Testis (tissue), 3 donors: ENCODE data around the gene KDM3B. TPM values are rescaled to one million over a fixed set of nuclear protein-coding genes. Genes with fewer than 3 reads are reported as not detected.

Source experiments
- DNase-seq: peaks from one replicate; pipeline ENCODE4 v3.0.0-alpha.2; 2019
- H3K27ac ChIP-seq, 2 donors: fragments of 200-600 bp; sonication (generic); one replicate each; pipeline ENCODE4 v1.5.1; 2019
- H3K27me3 ChIP-seq: fragments of 200-600 bp; sonication (generic); one replicate; pipeline ENCODE4 v1.5.1; 2019
- H3K36me3 ChIP-seq: fragments of 200-600 bp; sonication (generic); one replicate; pipeline ENCODE4 v1.5.1; 2017; ENCODE audit warnings: low read depth; ENCODE audit errors: missing control alignments
- H3K4me1 ChIP-seq: fragments of 200-600 bp; sonication (generic); one replicate; pipeline ENCODE4 v1.5.1; 2019
- H3K4me3 ChIP-seq, 2 donors: fragments of 200-600 bp; sonication (generic); one replicate each; pipeline ENCODE4 v1.5.1; 2017 to 2019
- H3K9me3 ChIP-seq: fragments of 200-600 bp; sonication (generic); one replicate; pipeline ENCODE4 v1.5.1; 2017
- POLR2A ChIP-seq: fragments of 450-650 bp; IDR thresholded peaks from one replicate; pipeline ENCODE4 v1.6.1; 2017; ENCODE audit warnings: antibody characterized with exemption, mild to moderate bottlenecking, moderate library complexity
- WGBS, 2 donors: methylation state at CpG; one replicate each; pipeline ENCODE4 v1.1.5; 2018; 5-methylcytosine and 5-hydroxymethylcytosine counted together
- intact Hi-C: fragments of 100-400 bp; cut with DNase I; formaldehyde crosslinking; loops from one replicate; pipeline ENCODE4 v1.15.1; 2023; ENCODE audit warnings: low total_unique reads
- polyA plus RNA-seq: library from polyadenylated mRNA; stranded (reverse); fragments of 350-450 nt; fragmentation: Illumina TruSeq; extraction: RNeasy Lipid Tissue Mini Kit (QIAGEN cat#74804); gene quantifications from one replicate; pipeline ENCODE4 v1.2.3, GENCODE V29; 2014; ENCODE audit warnings: low read depth, low replicate concordance; ENCODE audit not compliant: insufficient read depth
- total RNA-seq, 2 donors: library from RNA; depleted of rRNA; stranded (reverse); fragments of >200 nt; gene quantifications; one replicate each; pipeline ENCODE4 v1.2.3, GENCODE V29; 2016
- TF ChIP-seq, protein P1 (sequence below), 3 experiments: fragments of 450-650 bp in 2 of 3; fragments of 200-600 bp in 1 of 3; sonication (generic) in 1 of 3; IDR thresholded peaks; one replicate each; pipeline ENCODE4 v1.5.1; 2016 to 2019; ENCODE audit warnings: antibody characterized with exemption in 3 of 3, mild to moderate bottlenecking in 2 of 3, moderate library complexity in 1 of 3

KDM3B gene
- total and polyA plus RNA-seq, 3 donors from 2014 or later, result 61.8 to 85.3 (median 81.1) TPM

DNA sequence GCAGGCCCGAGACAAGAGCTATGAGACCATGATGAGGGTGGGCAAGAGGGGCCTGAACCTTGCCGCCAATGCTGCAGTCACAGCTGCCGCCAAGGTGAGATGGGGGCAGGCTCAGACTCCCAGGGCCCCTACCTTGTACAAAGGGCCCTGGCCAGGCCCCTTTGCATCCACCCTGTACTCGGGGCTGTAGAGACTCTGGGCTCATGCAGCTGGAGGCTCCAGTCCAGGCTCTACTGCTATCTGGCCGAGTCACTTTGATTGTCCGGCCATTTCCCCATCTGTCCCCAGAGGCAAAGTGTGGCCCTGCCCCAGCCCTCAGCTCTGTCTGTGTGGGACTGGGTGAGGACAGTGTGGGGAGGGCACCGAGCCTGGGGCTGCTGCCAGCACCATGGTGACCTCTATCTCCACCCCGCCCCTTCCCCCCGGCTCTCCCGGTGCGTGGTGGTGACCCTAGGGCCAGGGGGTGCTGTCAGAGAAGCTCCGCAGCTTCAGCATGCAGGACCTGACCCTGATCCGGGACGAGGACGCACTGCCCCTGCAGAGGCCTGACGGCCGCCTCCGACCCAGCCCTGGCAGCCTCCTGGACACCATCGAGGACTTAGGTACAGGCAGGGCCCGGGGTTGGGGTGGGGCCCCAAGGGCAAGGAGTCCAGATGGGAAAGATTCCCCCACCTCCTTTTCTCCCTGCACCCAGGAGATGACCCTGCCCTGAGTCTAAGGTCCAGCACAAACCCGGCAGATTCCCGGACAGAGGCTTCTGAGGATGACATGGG lies 92.5 kb downstream of the KDM3B start:
- TF ChIP-seq, protein P1, sequence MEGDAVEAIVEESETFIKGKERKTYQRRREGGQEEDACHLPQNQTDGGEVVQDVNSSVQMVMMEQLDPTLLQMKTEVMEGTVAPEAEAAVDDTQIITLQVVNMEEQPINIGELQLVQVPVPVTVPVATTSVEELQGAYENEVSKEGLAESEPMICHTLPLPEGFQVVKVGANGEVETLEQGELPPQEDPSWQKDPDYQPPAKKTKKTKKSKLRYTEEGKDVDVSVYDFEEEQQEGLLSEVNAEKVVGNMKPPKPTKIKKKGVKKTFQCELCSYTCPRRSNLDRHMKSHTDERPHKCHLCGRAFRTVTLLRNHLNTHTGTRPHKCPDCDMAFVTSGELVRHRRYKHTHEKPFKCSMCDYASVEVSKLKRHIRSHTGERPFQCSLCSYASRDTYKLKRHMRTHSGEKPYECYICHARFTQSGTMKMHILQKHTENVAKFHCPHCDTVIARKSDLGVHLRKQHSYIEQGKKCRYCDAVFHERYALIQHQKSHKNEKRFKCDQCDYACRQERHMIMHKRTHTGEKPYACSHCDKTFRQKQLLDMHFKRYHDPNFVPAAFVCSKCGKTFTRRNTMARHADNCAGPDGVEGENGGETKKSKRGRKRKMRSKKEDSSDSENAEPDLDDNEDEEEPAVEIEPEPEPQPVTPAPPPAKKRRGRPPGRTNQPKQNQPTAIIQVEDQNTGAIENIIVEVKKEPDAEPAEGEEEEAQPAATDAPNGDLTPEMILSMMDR (IDR thresholded peaks at IDR 0.05), result no peak
- TF ChIP-seq POLR2A, result no peak
- Histone ChIP-seq H3K27me3 (no peaks in the 10 kb centered on the region), H3K9me3 (no peaks in the 10 kb centered on the region), H3K36me3 (no peaks in the 10 kb centered on the region), H3K4me1 (peaks cover 7% of the 10 kb centered on the region), H3K4me3 (no peak overlapping the region), H3K27ac (no peak overlapping the region)
- DNase-seq, result no peak
- WGBS, 2 donors, result 85 to 100% methylated on average over 2 to 18 of the region's 22 CpGs
- intact Hi-C loops, result no loop called here

DNA sequence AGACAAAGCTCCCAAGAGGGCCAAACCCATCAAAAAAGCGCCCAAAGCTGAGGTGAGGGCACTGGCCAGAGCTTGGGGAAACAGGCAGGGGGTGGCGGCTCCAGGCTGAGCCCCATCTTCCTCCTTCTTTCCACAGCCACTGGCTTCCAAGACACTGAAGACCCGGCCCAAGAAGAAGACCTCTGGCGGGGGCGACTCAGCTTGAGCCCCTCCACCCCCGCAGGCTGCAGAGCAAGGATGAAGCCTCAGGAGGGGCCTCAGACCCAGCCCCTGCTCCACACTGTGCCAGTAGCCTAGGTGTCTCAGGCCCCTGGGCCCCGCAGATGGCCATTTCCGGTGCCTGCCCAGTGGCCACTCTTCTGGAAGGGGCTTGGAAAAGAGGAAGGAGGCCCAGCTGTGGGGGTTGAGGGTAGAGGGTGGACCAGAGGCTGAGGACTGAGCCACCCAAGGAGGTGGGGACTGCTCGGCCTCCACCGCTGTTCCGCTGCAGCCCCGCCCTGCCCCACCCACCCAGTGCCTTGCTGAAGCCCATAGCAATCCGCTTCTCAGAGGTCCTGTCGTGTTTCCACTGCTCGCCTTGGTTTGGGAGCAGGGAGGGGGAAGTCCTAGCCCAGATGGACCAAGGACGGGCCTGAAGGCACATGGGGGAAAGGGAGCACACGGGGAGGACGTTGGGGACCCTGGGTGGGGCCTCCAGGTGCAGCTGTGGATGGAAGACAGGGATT lies 93.2 kb downstream of the KDM3B start:
- no peaks in the 10 kb centered on the region for H3K36me3 ChIP-seq

DNA sequence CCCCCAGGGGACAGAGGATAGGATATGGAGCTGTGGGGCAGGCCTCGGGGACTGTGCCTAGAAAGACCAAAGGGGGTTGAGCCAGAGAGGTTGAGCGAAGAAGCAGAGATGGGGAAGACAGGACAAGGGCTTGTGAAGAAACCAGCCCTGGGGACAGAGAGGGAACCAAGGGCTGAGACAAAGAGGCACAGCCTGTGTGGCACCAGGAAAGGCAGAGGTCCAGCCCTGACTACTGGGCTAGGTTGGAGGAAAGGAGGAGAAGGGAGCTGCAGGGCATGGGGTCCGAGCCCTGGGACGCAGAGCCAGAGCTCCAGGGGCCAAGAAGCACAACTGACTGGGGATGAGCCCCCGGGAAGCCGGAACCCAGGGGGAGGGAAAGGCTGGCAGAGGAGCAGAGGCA lies 95.6 kb downstream of the KDM3B start:
- Histone ChIP-seq H3K9me3 (no peaks in the 10 kb centered on the region), H3K4me3 (no peak overlapping the region), H3K4me1 (peaks cover 4% of the 10 kb centered on the region), H3K27me3 (no peaks in the 10 kb centered on the region), H3K36me3 (no peaks in the 10 kb centered on the region), H3K27ac (no peak overlapping the region)
- 87 to 91% methylated on average over 6 of the region's 6 CpGs for WGBS, 2 donors
- intact Hi-C loops, result no loop called here
- no peak for DNase-seq
- TF ChIP-seq, protein P1 (IDR thresholded peaks at IDR 0.05), result no peak
- no peak for TF ChIP-seq POLR2A

More for the DNA sequence above, 93.2 kb downstream of the KDM3B start:
- intact Hi-C loops, result no loop called here
- no peaks in the 10 kb centered on the region for H3K27me3 ChIP-seq
- WGBS, 2 donors, result 81 to 85% methylated on average over 11 to 18 of the region's 18 CpGs
- no peak overlapping the region for H3K4me3 ChIP-seq
- TF ChIP-seq, protein P1 (IDR thresholded peaks at IDR 0.05), result no peak
- no peak for TF ChIP-seq POLR2A
- no peaks in the 10 kb centered on the region for H3K9me3 ChIP-seq
- H3K4me1 ChIP-seq, result peaks cover 4% of the 10 kb centered on the region
- DNase-seq, result no peak
- no peak overlapping the region for H3K27ac ChIP-seq

DNA sequence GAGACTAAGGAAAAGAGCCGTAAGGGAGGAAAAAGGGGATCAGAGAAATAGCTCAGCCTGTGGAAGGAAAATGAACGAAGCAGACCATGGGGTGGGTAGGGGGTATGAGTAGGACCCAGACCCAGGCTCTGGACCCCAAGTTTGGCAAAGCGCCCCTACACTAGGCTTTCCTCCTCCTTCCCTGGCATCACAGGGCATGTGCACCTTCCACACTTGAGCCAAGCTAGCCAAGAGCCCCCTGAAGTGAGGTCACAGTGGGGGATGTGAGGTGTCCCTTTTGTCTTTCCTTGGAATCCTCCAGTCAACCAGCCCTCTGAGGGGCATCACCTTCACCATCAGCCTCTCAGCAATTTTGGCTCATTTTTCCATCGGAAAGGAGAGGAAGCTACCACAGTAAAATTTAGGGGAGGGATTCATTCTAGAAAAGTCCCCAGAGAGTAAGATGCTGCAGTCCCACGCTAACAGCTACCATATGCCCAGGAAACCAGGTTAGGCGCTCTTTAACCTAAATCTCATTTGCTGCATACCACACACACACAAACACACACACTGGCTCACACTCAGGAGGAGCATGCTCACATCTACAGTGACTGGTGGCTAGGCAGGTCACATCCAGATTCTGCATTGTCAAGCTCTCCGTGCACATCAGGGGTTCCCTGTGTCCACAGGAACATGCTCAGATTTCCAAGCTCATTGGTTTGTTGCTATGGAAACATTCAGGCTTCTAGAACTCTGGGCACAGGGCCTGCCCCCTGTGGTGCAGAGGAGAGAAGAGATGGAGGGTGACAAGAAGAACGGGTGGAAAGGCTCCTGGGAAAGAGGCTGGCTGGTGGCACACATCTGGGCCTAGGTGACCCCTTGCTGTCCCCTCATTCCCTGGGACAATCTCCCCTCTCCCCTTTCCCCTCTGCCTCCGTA lies 96.3 kb downstream of the KDM3B start:
- DNase-seq, result no peak
- 70 to 78% methylated on average over 8 to 9 of the region's 9 CpGs for WGBS, 2 donors
- no peaks in the 10 kb centered on the region for H3K27me3 ChIP-seq
- intact Hi-C loops, result no loop called here
- H3K27ac ChIP-seq, result no peak overlapping the region
- no peak overlapping the region for H3K4me3 ChIP-seq
- no peaks in the 10 kb centered on the region for H3K36me3 ChIP-seq
- H3K4me1 ChIP-seq, result peaks cover 4% of the 10 kb centered on the region
- H3K9me3 ChIP-seq, result no peaks in the 10 kb centered on the region
- no peak for TF ChIP-seq POLR2A
- TF ChIP-seq, protein P1 (IDR thresholded peaks at IDR 0.05), result no peak
